GM10248 (cell line): Measurements from ENCODE around the gene CDH12.

Experiments
- CTCF ChIA-PET: fragments of 300-600 bp; sonication (Branson Sonifier 250); formaldehyde crosslinking; extraction: SDS; loops from one replicate; lab custom pipeline; 2021; ENCODE audit warnings: antibody characterized with exemption; lab: Yijun Ruan, JAX
- POLR2A ChIA-PET: fragments of 350-650 bp; sonication (Branson Sonifier 250); formaldehyde crosslinking; extraction: SDS; loops from one replicate; lab custom pipeline; 2020; ENCODE audit warnings: antibody characterized with exemption; lab: Yijun Ruan, JAX
- DNase-seq: peaks from one replicate; pipeline ENCODE4 v3.0.0; 2012; ENCODE audit errors: extremely low spot score
- TF ChIP-seq, protein P1 (sequence below): IDR thresholded peaks from 2 replicates; pipeline ENCODE4 v1.5.1; 2012; ENCODE audit warnings: mild to moderate bottlenecking, low read depth; ENCODE audit errors: extremely low read depth, missing control alignments, control extremely low read depth

Gene CDH12

DNA sequence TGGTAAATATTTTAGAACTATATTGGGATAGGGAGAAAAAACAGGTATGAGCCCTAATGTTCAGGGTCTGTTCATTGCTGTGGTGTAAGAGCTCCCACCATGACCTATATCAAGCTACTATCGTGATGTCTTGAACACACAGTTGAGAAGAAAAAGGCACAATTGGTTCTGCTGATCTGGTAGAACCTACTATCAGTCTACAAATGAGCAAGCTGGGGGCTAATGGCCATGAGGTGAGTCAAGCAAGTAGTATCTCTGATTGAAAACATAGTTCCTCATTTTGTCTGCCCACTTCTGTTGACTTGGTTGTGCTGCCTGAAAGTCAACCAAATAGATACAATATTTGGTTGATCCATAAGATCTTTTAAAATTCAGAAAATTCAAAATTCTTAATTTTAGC lies 1026.3 kb downstream of the CDH12 start:
- ChIA-PET CTCF (no interaction called here), POLR2A (no interaction called here)
- TF ChIP-seq, protein P1, sequence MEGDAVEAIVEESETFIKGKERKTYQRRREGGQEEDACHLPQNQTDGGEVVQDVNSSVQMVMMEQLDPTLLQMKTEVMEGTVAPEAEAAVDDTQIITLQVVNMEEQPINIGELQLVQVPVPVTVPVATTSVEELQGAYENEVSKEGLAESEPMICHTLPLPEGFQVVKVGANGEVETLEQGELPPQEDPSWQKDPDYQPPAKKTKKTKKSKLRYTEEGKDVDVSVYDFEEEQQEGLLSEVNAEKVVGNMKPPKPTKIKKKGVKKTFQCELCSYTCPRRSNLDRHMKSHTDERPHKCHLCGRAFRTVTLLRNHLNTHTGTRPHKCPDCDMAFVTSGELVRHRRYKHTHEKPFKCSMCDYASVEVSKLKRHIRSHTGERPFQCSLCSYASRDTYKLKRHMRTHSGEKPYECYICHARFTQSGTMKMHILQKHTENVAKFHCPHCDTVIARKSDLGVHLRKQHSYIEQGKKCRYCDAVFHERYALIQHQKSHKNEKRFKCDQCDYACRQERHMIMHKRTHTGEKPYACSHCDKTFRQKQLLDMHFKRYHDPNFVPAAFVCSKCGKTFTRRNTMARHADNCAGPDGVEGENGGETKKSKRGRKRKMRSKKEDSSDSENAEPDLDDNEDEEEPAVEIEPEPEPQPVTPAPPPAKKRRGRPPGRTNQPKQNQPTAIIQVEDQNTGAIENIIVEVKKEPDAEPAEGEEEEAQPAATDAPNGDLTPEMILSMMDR: no peak
- DNase-seq: peak; percentile 4

DNA sequence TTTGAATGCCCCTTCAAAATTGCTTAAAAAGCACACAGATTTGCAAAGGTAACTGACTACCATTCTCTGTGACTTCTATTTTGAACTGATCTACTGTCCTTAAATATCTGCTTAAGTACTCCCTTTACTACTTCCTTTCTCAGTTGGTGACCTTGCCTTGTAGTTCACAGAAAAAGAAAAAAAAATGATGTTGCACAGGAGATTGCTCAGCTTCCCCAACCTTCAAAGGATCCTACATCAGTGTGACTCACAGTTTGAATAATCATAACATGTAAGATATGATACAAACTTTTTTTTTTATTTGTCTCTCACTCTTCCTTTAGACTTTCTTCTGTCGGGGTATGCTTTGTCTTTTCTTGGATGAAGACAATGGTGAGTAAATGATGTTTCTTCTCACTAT lies 1029.6 kb downstream of the CDH12 start:
- no peak for DNase-seq
- TF ChIP-seq, protein P1: no peak
- POLR2A ChIA-PET: no interaction called here
- CTCF ChIA-PET: no interaction called here

DNA sequence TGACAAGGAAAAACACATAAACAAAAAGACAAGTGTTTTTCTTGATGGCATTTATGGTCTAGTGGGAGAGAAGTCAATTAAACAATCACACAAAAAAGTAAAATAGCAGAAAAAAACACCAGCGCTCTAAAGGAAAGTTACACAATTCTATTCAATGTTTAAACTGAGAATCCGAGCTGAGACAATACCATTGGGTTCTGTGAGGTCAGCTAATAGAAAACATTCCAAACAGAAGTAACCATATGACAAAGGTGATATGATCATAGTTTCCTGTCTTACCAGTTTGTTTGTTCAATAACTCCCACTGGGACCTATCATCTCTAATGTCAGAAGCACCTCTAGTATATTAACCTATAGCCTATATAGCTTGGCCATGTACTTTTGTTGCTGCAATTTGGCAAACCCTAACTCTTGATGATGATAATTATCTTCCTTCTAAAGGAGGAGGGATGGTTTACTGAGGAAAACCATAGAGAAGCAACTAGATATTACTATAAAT lies 1030.0 kb downstream of the CDH12 start:
- TF ChIP-seq, protein P1: no peak
- ChIA-PET CTCF (no interaction called here), POLR2A (no interaction called here)
- DNase-seq: no peak

GRCh38 chr5:21820527-21820926 lies 1032.6 kb downstream of the CDH12 start:
- TF ChIP-seq, protein P1: no peak
- POLR2A ChIA-PET: interaction anchor here (0.5 kb wide), 1 partner anchor 299 kb away, joined by 5 read pairs; no protein-coding TSS in a partner anchor
- CTCF ChIA-PET: interaction anchor here (0.9 kb wide), 1 partner anchor 18 kb away, joined by 4 read pairs; no protein-coding TSS in a partner anchor
- DNase-seq: no peak

DNA sequence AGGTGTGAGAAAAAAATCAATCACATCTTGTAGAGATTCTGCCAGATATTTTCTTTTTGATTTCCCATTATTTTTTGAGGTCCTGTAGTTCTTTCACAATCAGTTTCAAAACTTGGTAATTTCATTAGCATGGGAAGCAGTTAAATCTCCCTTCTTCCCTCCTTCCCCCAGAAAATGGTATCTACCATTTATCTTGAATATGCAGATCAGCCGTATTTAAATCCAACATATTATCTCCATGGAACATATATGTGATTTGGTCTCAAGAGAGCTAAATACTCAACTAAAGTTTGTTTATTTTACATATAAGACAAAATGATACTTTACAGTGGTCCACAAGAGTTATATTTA lies 1034.8 kb downstream of the CDH12 start:
- ChIA-PET CTCF (no interaction called here), POLR2A (no interaction called here)
- TF ChIP-seq, protein P1: no peak
- DNase-seq: no peak

GRCh38 chr5:21817668-21818369 lies 1035.3 kb downstream of the CDH12 start:
- ChIA-PET CTCF (no interaction called here), POLR2A (no interaction called here)
- TF ChIP-seq, protein P1: no peak
- no peak for DNase-seq
